IPS DF 6.9 (cell line): ENCODE data around the gene PCDHA12.
"Not testable (repeated sequence)": the region's sequence is repeated elsewhere in the genome, so short reads cannot be mapped to it uniquely, and the experiment has no call there.

Experiments used
- DNase-seq: peaks from one replicate; pipeline ENCODE4 v3.0.0-alpha.2; 2013; ENCODE audit warnings: low read depth, low spot score
- H3K27ac ChIP-seq: one replicate; pipeline ENCODE4 v1.5.1; 2013; ENCODE audit warnings: low read length, control low read depth
- H3K27me3 ChIP-seq: 2 replicates; pipeline ENCODE4 v1.6.1; 2013; ENCODE audit warnings: mild to moderate bottlenecking, low read length; ENCODE audit not compliant: control insufficient read depth, insufficient read depth
- H3K36me3 ChIP-seq: 2 replicates; pipeline ENCODE4 v1.6.1; 2013; ENCODE audit warnings: low read length; ENCODE audit not compliant: control insufficient read depth, insufficient read depth
- H3K4me1 ChIP-seq: 2 replicates; pipeline ENCODE4 v1.6.1; 2013; ENCODE audit warnings: low read length; ENCODE audit not compliant: control insufficient read depth, insufficient read depth
- H3K4me3 ChIP-seq: 2 replicates; pipeline ENCODE4 v1.5.1; 2013; ENCODE audit warnings: mild to moderate bottlenecking, low read length
- H3K9me3 ChIP-seq: 2 replicates; pipeline ENCODE4 v1.6.1; 2013; ENCODE audit warnings: low read length, inconsistent platforms; ENCODE audit not compliant: control insufficient read depth, insufficient read depth
- WGBS: extraction: QIAGEN DNeasy Blood & Tissue Kit; methylation state at CpG from one replicate; pipeline ENCODE4 v1.1.7; 2013; ENCODE audit warnings: mixed read lengths, missing lambda C conversion rate; ENCODE audit not compliant: insufficient read length, insufficient coverage; 5-methylcytosine and 5-hydroxymethylcytosine counted together

PCDHA12 gene

GRCh38 chr5:140875085-140876065 lies at the start of gene PCDHA12:
Gene PCDHA12, plus strand, starts transcription at chr5:140875308. Its CDS starts 165 bp downstream, at chr5:140875473.
- DNase-seq: no peak
- H3K27me3 ChIP-seq: no peaks in the 10 kb centered on the region
- H3K4me1 ChIP-seq: peaks cover 2% of the 10 kb centered on the region; the same call in 1 of the 2 replicates
- H3K4me3 ChIP-seq: peak within 1 kb of the TSS; percentile 59; the same call in 1 of the 2 replicates
- H3K9me3 ChIP-seq: no peaks in the 10 kb centered on the region
- H3K27ac ChIP-seq: no peak within 1 kb of the TSS
- WGBS: no CpG with 5 or more reads among the region's 47 CpGs
- H3K36me3 ChIP-seq: peaks cover 10% of the 10 kb centered on the region

GRCh38 chr5:140827704-140828361 lies 47.3 kb upstream of the PCDHA12 start, which contains the start of gene PCDHA6:
Gene PCDHA6, plus strand, starts transcription at chr5:140827960. Its CDS starts 132 bp downstream, at chr5:140828092.
- no peaks in the 10 kb centered on the region for H3K27me3 ChIP-seq
- H3K4me1 ChIP-seq: no peaks in the 10 kb centered on the region
- no CpG with 5 or more reads among the region's 27 CpGs for whole genome bisulfite sequencing
- DNase-seq: no peak
- no peaks in the 10 kb centered on the region for H3K9me3 ChIP-seq
- H3K4me3 ChIP-seq: no peak within 1 kb of the TSS
- H3K36me3 ChIP-seq: no peaks in the 10 kb centered on the region
- H3K27ac ChIP-seq: no peak within 1 kb of the TSS

GRCh38 chr5:140828362-140828737 lies 46.8 kb upstream of the PCDHA12 start:
- Histone ChIP-seq H3K36me3 (no peaks in the 10 kb centered on the region), H3K27me3 (no peaks in the 10 kb centered on the region), H3K4me3 (no peak overlapping the region), H3K9me3 (no peaks in the 10 kb centered on the region), H3K4me1 (no peaks in the 10 kb centered on the region), H3K27ac (no peak overlapping the region)
- WGBS: no CpG with 5 or more reads among the region's 18 CpGs
- no peak for DNase-seq

GRCh38 chr5:140829511-140830501 lies 45.3 kb upstream of the PCDHA12 start:
- not testable (repeated sequence) for H3K9me3 ChIP-seq, DNase-seq, H3K4me1 ChIP-seq, H3K27me3 ChIP-seq, H3K27ac ChIP-seq, H3K4me3 ChIP-seq, H3K36me3 ChIP-seq
- WGBS: no CpG with 5 or more reads among the region's 106 CpGs

- WGBS: no CpG with 5 or more reads among the region's 8 CpGs
- no peak within 1 kb of the TSS for H3K4me3 ChIP-seq
- no peaks in the 10 kb centered on the region for H3K4me1 ChIP-seq
- H3K27ac ChIP-seq: no peak within 1 kb of the TSS
- no peaks in the 10 kb centered on the region for H3K9me3 ChIP-seq
- no peaks in the 10 kb centered on the region for H3K27me3 ChIP-seq
- no peak for DNase-seq
- H3K36me3 ChIP-seq: no peaks in the 10 kb centered on the region
These were observed 41.1 kb upstream of the PCDHA12 start, which contains the start of gene PCDHA7 for GRCh38 chr5:140833993-140834392. Gene PCDHA7, plus strand, starts transcription at chr5:140834269. Its CDS starts 115 bp downstream, at chr5:140834384.

GRCh38 chr5:140834439-140835008 lies 40.6 kb upstream of the PCDHA12 start:
- not testable (repeated sequence) for H3K27me3 ChIP-seq, H3K27ac ChIP-seq, DNase-seq, H3K9me3 ChIP-seq, H3K36me3 ChIP-seq, H3K4me1 ChIP-seq, H3K4me3 ChIP-seq
- WGBS: no CpG with 5 or more reads among the region's 38 CpGs

- no CpG with 5 or more reads among the region's 103 CpGs for WGBS
- Histone ChIP-seq H3K36me3 (no peaks in the 10 kb centered on the region), H3K27me3 (no peaks in the 10 kb centered on the region), H3K9me3 (no peaks in the 10 kb centered on the region), H3K27ac (no peak overlapping the region), H3K4me1 (no peaks in the 10 kb centered on the region), H3K4me3 (no peak overlapping the region)
- DNase-seq: no peak
These were observed 39.2 kb upstream of the PCDHA12 start for GRCh38 chr5:140835622-140836510.

- no CpG with 5 or more reads among the region's 47 CpGs for WGBS
- H3K4me1 ChIP-seq: 0 out of 2 replicates have a peak, but pooled peaks cover 2% of the 10 kb centered on the region
- H3K9me3 ChIP-seq: no peaks in the 10 kb centered on the region
- no peaks in the 10 kb centered on the region for H3K36me3 ChIP-seq
- H3K4me3 ChIP-seq: peak within 1 kb of the TSS; percentile 37; the same call in 1 of the 2 replicates
- no peaks in the 10 kb centered on the region for H3K27me3 ChIP-seq
- no peak for DNase-seq
- no peak within 1 kb of the TSS for H3K27ac ChIP-seq
These were observed 33.8 kb upstream of the PCDHA12 start, which contains the start of gene PCDHA8 for GRCh38 chr5:140840978-140841962. Gene PCDHA8, plus strand, starts transcription at chr5:140841187. Its CDS starts 135 bp downstream, at chr5:140841322.
